Progenitor cell of endocrine pancreas (in vitro differentiated cells): ENCODE data around the gene POPDC3. TPM values are rescaled to one million over a fixed set of nuclear protein-coding genes. Genes with fewer than 3 reads are reported as not detected.

Source experiments
- DNase-seq: peaks from one replicate; pipeline ENCODE4 v3.0.0; 2021; ENCODE audit warnings: low spot score; ENCODE audit not compliant: unreplicated experiment
- H3K27ac Mint-ChIP-seq: 2 replicates; pipeline ENCODE4 v1.8.0; 2021; ENCODE audit warnings: mild to moderate bottlenecking, moderate library complexity, mixed read lengths
- H3K27me3 Mint-ChIP-seq: 2 replicates; pipeline ENCODE4 v1.8.0; 2021; ENCODE audit warnings: mixed read lengths
- H3K36me3 Mint-ChIP-seq: 2 replicates; pipeline ENCODE4 v1.8.0; 2022; ENCODE audit warnings: mixed read lengths; ENCODE audit not compliant: insufficient read depth
- H3K4me1 Mint-ChIP-seq: 2 replicates; pipeline ENCODE4 v1.8.0; 2021; ENCODE audit warnings: low read depth, mixed read lengths
- H3K4me3 Mint-ChIP-seq: 2 replicates; pipeline ENCODE4 v1.8.0; 2021; ENCODE audit warnings: low read depth, mild to moderate bottlenecking, moderate library complexity, mixed read lengths
- H3K9me3 Mint-ChIP-seq: 2 replicates; pipeline ENCODE4 v1.8.0; 2021; ENCODE audit warnings: low read depth, mixed read lengths
- total RNA-seq: library from RNA; stranded (reverse); gene quantifications from 2 replicates; pipeline ENCODE4 v1.2.1, GENCODE V29; 2021
- TF ChIP-seq, protein P1 (sequence below): fragments of 200-600 bp; sonication (generic); IDR thresholded peaks from one replicate; pipeline ENCODE4 v1.5.0; 2021; ENCODE audit warnings: antibody characterized with exemption, mild to moderate bottlenecking; ENCODE audit not compliant: unreplicated experiment

The POPDC3 gene
- total RNA-seq, 1 donor from 2014 or later = 1.3 TPM

DNA sequence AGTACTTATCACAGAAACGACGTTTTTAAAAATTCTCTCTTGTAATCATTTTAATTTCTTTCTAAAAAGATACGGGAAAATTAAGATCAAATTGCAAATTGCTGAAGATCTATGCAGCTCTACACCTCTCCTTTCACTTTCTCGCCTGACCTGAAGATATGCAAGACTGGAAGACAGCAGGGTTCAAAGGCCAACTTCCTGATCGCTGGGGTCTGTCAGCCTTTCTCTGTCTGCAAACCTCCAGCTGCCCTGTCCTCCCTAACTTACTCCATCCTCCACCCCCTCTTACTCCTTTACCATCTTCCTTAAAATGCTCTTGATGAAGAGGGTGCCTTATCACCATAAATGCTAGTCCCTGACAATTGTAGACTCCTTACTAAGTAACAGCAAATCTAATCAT lies 63.7 kb downstream of the POPDC3 start:
- TF ChIP-seq, protein P1, sequence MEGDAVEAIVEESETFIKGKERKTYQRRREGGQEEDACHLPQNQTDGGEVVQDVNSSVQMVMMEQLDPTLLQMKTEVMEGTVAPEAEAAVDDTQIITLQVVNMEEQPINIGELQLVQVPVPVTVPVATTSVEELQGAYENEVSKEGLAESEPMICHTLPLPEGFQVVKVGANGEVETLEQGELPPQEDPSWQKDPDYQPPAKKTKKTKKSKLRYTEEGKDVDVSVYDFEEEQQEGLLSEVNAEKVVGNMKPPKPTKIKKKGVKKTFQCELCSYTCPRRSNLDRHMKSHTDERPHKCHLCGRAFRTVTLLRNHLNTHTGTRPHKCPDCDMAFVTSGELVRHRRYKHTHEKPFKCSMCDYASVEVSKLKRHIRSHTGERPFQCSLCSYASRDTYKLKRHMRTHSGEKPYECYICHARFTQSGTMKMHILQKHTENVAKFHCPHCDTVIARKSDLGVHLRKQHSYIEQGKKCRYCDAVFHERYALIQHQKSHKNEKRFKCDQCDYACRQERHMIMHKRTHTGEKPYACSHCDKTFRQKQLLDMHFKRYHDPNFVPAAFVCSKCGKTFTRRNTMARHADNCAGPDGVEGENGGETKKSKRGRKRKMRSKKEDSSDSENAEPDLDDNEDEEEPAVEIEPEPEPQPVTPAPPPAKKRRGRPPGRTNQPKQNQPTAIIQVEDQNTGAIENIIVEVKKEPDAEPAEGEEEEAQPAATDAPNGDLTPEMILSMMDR = no peak
- peaks cover 6% of the 10 kb centered on the region for H3K4me1 Mint-ChIP-seq
- H3K27ac Mint-ChIP-seq = peak overlapping the region; percentile 8
- no peak for DNase-seq
- no peaks in the 10 kb centered on the region for H3K27me3 Mint-ChIP-seq
- peaks cover 4% of the 10 kb centered on the region for H3K36me3 Mint-ChIP-seq
- no peaks in the 10 kb centered on the region for H3K9me3 Mint-ChIP-seq
- H3K4me3 Mint-ChIP-seq = no peak overlapping the region

DNA sequence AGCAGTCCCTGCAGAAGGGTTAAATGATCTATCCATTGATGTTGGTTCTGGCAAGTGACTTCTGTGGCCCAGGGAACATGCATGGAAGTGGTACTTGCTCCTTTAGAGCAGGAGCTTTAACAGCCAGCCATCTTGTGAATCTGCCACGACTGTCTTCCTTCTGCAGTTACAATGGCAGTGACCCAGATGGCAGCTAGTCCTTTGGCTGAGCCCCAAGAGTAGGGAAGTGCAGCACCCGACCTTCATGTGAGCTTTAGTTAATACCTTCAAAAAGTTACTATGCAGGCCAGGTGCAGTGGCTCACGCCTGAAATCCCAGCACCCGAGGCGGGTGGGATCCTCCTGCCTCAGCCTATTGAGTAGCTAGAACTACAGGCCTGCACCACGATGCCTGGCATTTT lies 66.4 kb downstream of the POPDC3 start:
- Mint-ChIP-seq H3K27me3 (no peaks in the 10 kb centered on the region), H3K4me3 (no peak overlapping the region), H3K36me3 (peaks cover 6% of the 10 kb centered on the region), H3K9me3 (no peaks in the 10 kb centered on the region), H3K27ac (no peak overlapping the region), H3K4me1 (peaks cover 12% of the 10 kb centered on the region)
- no peak for DNase-seq
- TF ChIP-seq, protein P1 = no peak

DNA sequence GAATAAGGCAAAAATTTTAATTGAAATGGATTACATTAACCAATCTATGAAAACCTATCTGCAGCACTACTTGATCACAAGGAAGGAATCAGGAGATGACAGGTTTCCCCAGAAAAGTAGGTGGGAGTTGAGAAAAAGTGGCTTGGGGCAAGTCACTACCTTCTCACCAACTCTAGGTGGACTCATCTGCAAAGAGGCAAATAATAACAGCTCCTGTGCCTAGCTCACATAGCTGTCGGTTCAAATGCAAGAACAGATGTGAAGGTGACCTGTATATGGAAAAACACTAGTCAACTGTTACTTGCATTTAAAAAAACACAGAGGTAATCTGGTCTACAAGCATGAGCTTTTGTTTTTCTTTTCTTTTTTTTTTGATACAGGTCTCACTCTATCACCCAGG lies 67.2 kb downstream of the POPDC3 start:
- Mint-ChIP-seq H3K9me3 (no peaks in the 10 kb centered on the region), H3K27me3 (no peaks in the 10 kb centered on the region), H3K4me1 (peaks cover 12% of the 10 kb centered on the region), H3K36me3 (peaks cover 6% of the 10 kb centered on the region), H3K4me3 (no peak overlapping the region), H3K27ac (no peak overlapping the region)
- TF ChIP-seq, protein P1 = no peak
- no peak for DNase-seq

DNA sequence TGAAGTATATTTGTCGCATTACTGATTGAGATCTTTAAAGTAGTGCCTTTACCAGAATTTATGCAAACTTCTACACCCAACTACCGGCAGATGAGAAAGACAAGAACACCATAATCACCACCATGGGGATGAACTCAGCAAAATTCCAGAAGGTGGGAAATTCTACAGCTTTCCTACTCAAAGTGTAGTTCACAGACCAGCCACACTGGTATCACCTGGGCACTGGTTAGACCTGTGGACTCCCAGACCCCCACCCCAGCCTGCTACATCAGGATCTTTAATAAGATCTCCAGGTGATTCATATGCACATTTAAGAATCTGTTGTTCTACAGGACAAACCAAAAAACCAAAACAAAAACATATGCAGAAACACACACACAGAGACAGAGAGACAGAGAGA lies 67.9 kb downstream of the POPDC3 start:
- Mint-ChIP-seq H3K4me3 (no peak overlapping the region), H3K36me3 (peaks cover 6% of the 10 kb centered on the region), H3K4me1 (peaks cover 19% of the 10 kb centered on the region), H3K27me3 (no peaks in the 10 kb centered on the region), H3K27ac (no peak overlapping the region), H3K9me3 (no peaks in the 10 kb centered on the region)
- DNase-seq = no peak
- TF ChIP-seq, protein P1 = no peak

DNA sequence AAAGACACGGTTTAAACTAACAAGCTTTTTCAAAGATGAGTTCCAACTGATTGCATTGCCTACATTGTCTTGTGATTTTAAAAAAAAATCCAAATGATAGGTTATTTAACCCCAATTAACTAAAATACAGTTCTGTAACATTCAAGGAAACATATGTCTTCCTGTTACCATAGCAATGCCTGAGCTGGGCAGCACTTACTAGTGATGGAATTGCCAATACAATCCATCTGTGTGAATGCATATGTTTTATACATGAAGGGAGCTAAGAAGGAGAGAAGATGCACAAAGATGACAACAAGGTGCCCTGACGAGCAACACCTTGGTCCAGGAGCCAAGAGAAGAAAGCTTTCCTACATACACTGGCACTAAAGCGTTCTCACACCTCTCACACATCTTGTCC lies 68.7 kb downstream of the POPDC3 start:
- TF ChIP-seq, protein P1 = no peak
- DNase-seq = no peak
- Mint-ChIP-seq H3K4me3 (no peak overlapping the region), H3K27me3 (no peaks in the 10 kb centered on the region), H3K9me3 (no peaks in the 10 kb centered on the region), H3K27ac (no peak overlapping the region), H3K4me1 (peaks cover 19% of the 10 kb centered on the region), H3K36me3 (peaks cover 3% of the 10 kb centered on the region)
